Colonic mucosa (tissue), 4 donors: Measurements from ENCODE around the gene FER1L5. TPM values are rescaled to one million over a fixed set of nuclear protein-coding genes. Genes with fewer than 3 reads are reported as not detected.

Experiments used
- DNase-seq: peaks from one replicate; pipeline ENCODE4 v3.0.0-alpha.2; 2020
- H3K27ac ChIP-seq: fragments of 200-600 bp; one replicate; pipeline ENCODE4 v1.8.0; 2021
- H3K27me3 ChIP-seq: fragments of 200-600 bp; one replicate; pipeline ENCODE4 v1.8.0; 2021
- H3K36me3 ChIP-seq: fragments of 200-600 bp; one replicate; pipeline ENCODE4 v1.8.0; 2021
- H3K4me1 ChIP-seq: fragments of 200-600 bp; one replicate; pipeline ENCODE4 v1.8.0; 2021; ENCODE audit warnings: mild to moderate bottlenecking
- H3K4me3 ChIP-seq: fragments of 200-600 bp; one replicate; pipeline ENCODE4 v1.8.0; 2021
- H3K9ac ChIP-seq, 2 donors: one replicate each; pipeline ENCODE4 v1.7.0; 2013; ENCODE audit warnings: control low read depth in 2 of 2, low read depth in 2 of 2, low read length in 2 of 2
- H3K9me3 ChIP-seq: fragments of 200-600 bp; one replicate; pipeline ENCODE4 v1.8.0; 2021
- intact Hi-C: fragments of 100-400 bp; cut with DNase I; formaldehyde crosslinking; loops from one replicate; pipeline ENCODE4 v1.14.1; 2022
- total RNA-seq, 2 donors: library from RNA; stranded (reverse); fragmentation: NEBNext Ultra II Directional in 1 of 2; extraction: Animal tissue kit (Norgen Biotek cat#: 25700) in 1 of 2; gene quantifications; one replicate each; pipeline ENCODE4 v1.2.1, GENCODE V29; 2021
- TF ChIP-seq, protein P1 (sequence below): fragments of 200-600 bp; IDR thresholded peaks from one replicate; pipeline ENCODE4 v1.8.0; 2022; ENCODE audit warnings: antibody characterized with exemption, mild to moderate bottlenecking
- donor health status: healthy.
- donor health status: DM: no; HTN: no; CAD: no.
- donor health status: DM: no; HTN: no; CAD: no.

FER1L5 gene
- total RNA-seq, 2 donors from 2014 or later, result not detected

GRCh38 chr2:96695602-96696001, 53.0 kb downstream of the FER1L5 start:
- H3K27me3 ChIP-seq, result no peaks in the 10 kb centered on the region
- H3K9ac ChIP-seq, result no peak overlapping the region
- no peaks in the 10 kb centered on the region for H3K9me3 ChIP-seq
- intact Hi-C loops, result no loop called here
- DNase-seq, result no peak
- no peaks in the 10 kb centered on the region for H3K36me3 ChIP-seq
- no peaks in the 10 kb centered on the region for H3K4me1 ChIP-seq
- no peak overlapping the region for H3K27ac ChIP-seq
- H3K4me3 ChIP-seq, result no peak overlapping the region
- TF ChIP-seq, protein P1, sequence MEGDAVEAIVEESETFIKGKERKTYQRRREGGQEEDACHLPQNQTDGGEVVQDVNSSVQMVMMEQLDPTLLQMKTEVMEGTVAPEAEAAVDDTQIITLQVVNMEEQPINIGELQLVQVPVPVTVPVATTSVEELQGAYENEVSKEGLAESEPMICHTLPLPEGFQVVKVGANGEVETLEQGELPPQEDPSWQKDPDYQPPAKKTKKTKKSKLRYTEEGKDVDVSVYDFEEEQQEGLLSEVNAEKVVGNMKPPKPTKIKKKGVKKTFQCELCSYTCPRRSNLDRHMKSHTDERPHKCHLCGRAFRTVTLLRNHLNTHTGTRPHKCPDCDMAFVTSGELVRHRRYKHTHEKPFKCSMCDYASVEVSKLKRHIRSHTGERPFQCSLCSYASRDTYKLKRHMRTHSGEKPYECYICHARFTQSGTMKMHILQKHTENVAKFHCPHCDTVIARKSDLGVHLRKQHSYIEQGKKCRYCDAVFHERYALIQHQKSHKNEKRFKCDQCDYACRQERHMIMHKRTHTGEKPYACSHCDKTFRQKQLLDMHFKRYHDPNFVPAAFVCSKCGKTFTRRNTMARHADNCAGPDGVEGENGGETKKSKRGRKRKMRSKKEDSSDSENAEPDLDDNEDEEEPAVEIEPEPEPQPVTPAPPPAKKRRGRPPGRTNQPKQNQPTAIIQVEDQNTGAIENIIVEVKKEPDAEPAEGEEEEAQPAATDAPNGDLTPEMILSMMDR, result no peak

GRCh38 chr2:96697476-96697875, 54.9 kb downstream of the FER1L5 start:
- Histone ChIP-seq H3K9me3 (no peaks in the 10 kb centered on the region), H3K4me3 (no peak overlapping the region), H3K4me1 (no peaks in the 10 kb centered on the region), H3K36me3 (no peaks in the 10 kb centered on the region), H3K27me3 (no peaks in the 10 kb centered on the region), H3K27ac (no peak overlapping the region), H3K9ac (no peak overlapping the region)
- TF ChIP-seq, protein P1, result no peak
- DNase-seq, result no peak
- intact Hi-C loops, result no loop called here

DNA sequence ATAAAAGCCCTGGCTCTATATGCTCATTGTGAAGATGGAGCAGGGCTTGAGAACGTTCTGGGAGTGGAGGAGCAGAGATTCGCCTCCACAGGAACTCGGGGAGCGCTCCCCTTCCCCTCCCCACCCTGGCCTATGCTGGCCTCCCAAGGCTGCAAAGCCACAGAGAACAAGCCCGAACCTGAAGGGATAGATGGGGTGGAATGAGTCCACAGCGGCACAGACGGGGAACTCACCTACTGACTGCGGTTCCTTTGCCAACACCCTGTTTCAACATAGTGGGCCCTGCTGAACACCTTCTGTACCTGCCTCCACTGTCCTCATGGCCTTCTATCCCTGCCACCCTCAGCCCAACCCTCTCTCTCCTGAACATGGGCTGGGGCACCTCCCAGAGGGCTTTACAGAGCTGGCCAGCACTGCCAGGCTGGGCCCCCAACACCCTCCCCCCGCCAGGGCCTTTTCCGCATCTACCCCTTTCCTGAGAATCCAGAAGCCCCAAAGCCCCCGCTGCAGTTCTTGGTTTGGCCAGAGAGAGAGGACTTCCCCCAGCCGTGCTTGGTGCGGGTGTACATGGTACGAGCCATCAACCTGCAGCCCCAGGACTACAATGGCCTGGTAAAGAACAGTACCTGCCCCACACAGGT, 55.8 kb downstream of the FER1L5 start:
- no peaks in the 10 kb centered on the region for H3K4me1 ChIP-seq
- DNase-seq, result no peak
- H3K27ac ChIP-seq, result no peak overlapping the region
- H3K4me3 ChIP-seq, result no peak overlapping the region
- H3K9ac ChIP-seq, result no peak overlapping the region
- H3K36me3 ChIP-seq, result no peaks in the 10 kb centered on the region
- TF ChIP-seq, protein P1, result no peak
- H3K27me3 ChIP-seq, result no peaks in the 10 kb centered on the region
- intact Hi-C loops, result no loop called here
- no peaks in the 10 kb centered on the region for H3K9me3 ChIP-seq

DNA sequence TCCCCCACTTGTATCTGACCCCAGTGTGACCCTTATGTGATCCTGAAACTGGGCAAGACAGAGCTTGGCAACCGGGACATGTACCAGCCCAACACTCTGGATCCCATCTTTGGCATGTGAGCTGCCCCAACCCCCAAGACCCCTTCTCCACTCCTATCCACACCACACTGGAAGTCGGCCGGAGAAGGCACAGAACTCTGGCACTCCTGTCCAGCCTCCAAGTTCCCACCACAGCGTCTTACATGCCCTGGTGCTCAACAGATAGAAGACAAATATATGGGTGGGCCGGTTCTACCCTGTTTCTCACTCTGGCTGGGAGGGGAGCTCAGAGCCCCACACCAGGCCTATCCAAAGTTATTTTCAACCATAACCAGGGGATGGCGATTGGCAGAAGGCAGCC, 56.5 kb downstream of the FER1L5 start:
- H3K27me3 ChIP-seq, result no peaks in the 10 kb centered on the region
- no peaks in the 10 kb centered on the region for H3K36me3 ChIP-seq
- H3K4me3 ChIP-seq, result no peak overlapping the region
- intact Hi-C loops, result no loop called here
- no peak overlapping the region for H3K27ac ChIP-seq
- H3K9ac ChIP-seq, result no peak overlapping the region
- TF ChIP-seq, protein P1, result no peak
- no peaks in the 10 kb centered on the region for H3K9me3 ChIP-seq
- no peak for DNase-seq
- H3K4me1 ChIP-seq, result no peaks in the 10 kb centered on the region

GRCh38 chr2:96699621-96700020, 57.1 kb downstream of the FER1L5 start:
- H3K36me3 ChIP-seq, result no peaks in the 10 kb centered on the region
- no peak overlapping the region for H3K4me3 ChIP-seq
- no peaks in the 10 kb centered on the region for H3K4me1 ChIP-seq
- no peak overlapping the region for H3K9ac ChIP-seq
- intact Hi-C loops, result no loop called here
- H3K9me3 ChIP-seq, result no peaks in the 10 kb centered on the region
- no peaks in the 10 kb centered on the region for H3K27me3 ChIP-seq
- DNase-seq, result no peak
- no peak overlapping the region for H3K27ac ChIP-seq
- TF ChIP-seq, protein P1, result no peak
